H9 (cell line): ENCODE data around the gene HIF1A. TPM values are rescaled to one million over a fixed set of nuclear protein-coding genes. Genes with fewer than 3 reads are reported as not detected.

ENCODE experiments used
- DNase-seq: peaks from one replicate; pipeline ENCODE4 v3.0.0-alpha.2; 2017
- H2AFZ ChIP-seq: one replicate; pipeline ENCODE4 v1.6.1; 2013; ENCODE audit warnings: mild to moderate bottlenecking, low read length, control low read depth, moderate library complexity
- H2AK5ac ChIP-seq: 2 replicates; pipeline ENCODE4 v1.6.1; 2013; ENCODE audit warnings: low read length, control low read depth, mixed read lengths; ENCODE audit not compliant: insufficient read length
- H2BK120ac ChIP-seq: one replicate; pipeline ENCODE4 v1.6.1; 2013; ENCODE audit warnings: low read depth, mild to moderate bottlenecking, low read length, control low read depth, inconsistent platforms; ENCODE audit not compliant: poor library complexity, severe bottlenecking
- H2BK12ac ChIP-seq: 2 replicates; pipeline ENCODE4 v1.6.1; 2013; ENCODE audit warnings: low read length, control low read depth, mixed read lengths, low read depth; ENCODE audit not compliant: insufficient read length
- H2BK15ac ChIP-seq: 2 replicates; pipeline ENCODE4 v1.6.1; 2013; ENCODE audit warnings: low read depth, low read length, control low read depth
- H2BK20ac ChIP-seq: one replicate; pipeline ENCODE4 v1.6.1; 2013; ENCODE audit warnings: low read depth, mild to moderate bottlenecking, low read length, control low read depth, inconsistent platforms; ENCODE audit not compliant: poor library complexity, severe bottlenecking
- H2BK5ac ChIP-seq: 2 replicates; pipeline ENCODE4 v1.6.1; 2013; ENCODE audit warnings: low read length, control low read depth, mixed read lengths; ENCODE audit not compliant: insufficient read length
- H3K14ac ChIP-seq: 2 replicates; pipeline ENCODE4 v1.6.1; 2013; ENCODE audit warnings: low read length, control low read depth; ENCODE audit not compliant: insufficient read depth
- H3K18ac ChIP-seq: 2 replicates; pipeline ENCODE4 v1.6.1; 2013; ENCODE audit warnings: low read depth, mild to moderate bottlenecking, mixed read lengths, low read length, control low read depth; ENCODE audit not compliant: insufficient read length
- H3K23ac ChIP-seq: 2 replicates; pipeline ENCODE4 v1.6.1; 2013; ENCODE audit warnings: low read length, control low read depth, mixed read lengths, low read depth; ENCODE audit not compliant: insufficient read length
- H3K23me2 ChIP-seq: 2 replicates; pipeline ENCODE4 v1.6.1; 2013; ENCODE audit warnings: low read depth, mild to moderate bottlenecking, mixed read lengths, low read length, control low read depth; ENCODE audit not compliant: insufficient read length, poor library complexity, severe bottlenecking
- H3K27ac ChIP-seq: 2 replicates; pipeline ENCODE4 v1.5.1; 2013; ENCODE audit warnings: low read length, control low read depth, mixed read lengths, low read depth; ENCODE audit not compliant: insufficient read length
- H3K27me3 ChIP-seq: 2 replicates; pipeline ENCODE4 v1.6.1; 2013; ENCODE audit warnings: low read length, control low read depth, inconsistent platforms; ENCODE audit not compliant: insufficient read depth
- H3K4ac ChIP-seq: 2 replicates; pipeline ENCODE4 v1.6.1; 2013; ENCODE audit warnings: low read depth, mild to moderate bottlenecking, control low read depth, inconsistent platforms, low read length, moderate library complexity
- H3K4me1 ChIP-seq: 2 replicates; pipeline ENCODE4 v1.6.1; 2013; ENCODE audit warnings: low read length, control low read depth, inconsistent platforms; ENCODE audit not compliant: insufficient read depth
- H3K4me2 ChIP-seq: 2 replicates; pipeline ENCODE4 v1.6.1; 2013; ENCODE audit warnings: low read length, control low read depth, mixed read lengths; ENCODE audit not compliant: insufficient read length, insufficient read depth
- H3K56ac ChIP-seq: 2 replicates; pipeline ENCODE4 v1.6.1; 2013; ENCODE audit warnings: low read depth, mild to moderate bottlenecking, mixed read lengths, low read length, control low read depth; ENCODE audit not compliant: insufficient read length
- H3K79me1 ChIP-seq: 2 replicates; pipeline ENCODE4 v1.6.1; 2013; ENCODE audit warnings: low read depth, mild to moderate bottlenecking, moderate library complexity, low read length, control low read depth, inconsistent platforms; ENCODE audit not compliant: insufficient read depth, poor library complexity, severe bottlenecking
- H3K79me2 ChIP-seq: 2 replicates; pipeline ENCODE4 v1.6.1; 2013; ENCODE audit warnings: low read length, control low read depth, inconsistent platforms; ENCODE audit not compliant: insufficient read depth
- H3K9ac ChIP-seq: 2 replicates; pipeline ENCODE4 v1.6.1; 2013; ENCODE audit warnings: low read length, control low read depth, mixed read lengths; ENCODE audit not compliant: insufficient read length; ENCODE audit errors: extremely low read depth
- H3K9me3 ChIP-seq: one replicate; pipeline ENCODE4 v1.6.1; 2013; ENCODE audit warnings: low read depth, low read length, inconsistent platforms; ENCODE audit not compliant: control insufficient read depth
- H3T11ph ChIP-seq: one replicate; pipeline ENCODE4 v1.6.1; 2013; ENCODE audit warnings: mild to moderate bottlenecking, low read length, control low read depth, inconsistent platforms
- H4K20me1 ChIP-seq: one replicate; pipeline ENCODE4 v1.6.1; 2013; ENCODE audit not compliant: control insufficient read depth, insufficient read length, insufficient read depth
- H4K5ac ChIP-seq: 2 replicates; pipeline ENCODE4 v1.6.1; 2013; ENCODE audit warnings: low read depth, mild to moderate bottlenecking, mixed read lengths, low read length, control low read depth; ENCODE audit not compliant: insufficient read length
- H4K8ac ChIP-seq: replicated peaks from 2 replicates; pipeline ENCODE4 v1.6.1; 2013; ENCODE audit warnings: low read length, control low read depth, mixed read lengths, low read depth; ENCODE audit not compliant: insufficient read length
- H4K91ac ChIP-seq: 2 replicates; pipeline ENCODE4 v1.6.1; 2013; ENCODE audit warnings: low read depth, mild to moderate bottlenecking, moderate library complexity, mixed read lengths, low read length, control low read depth; ENCODE audit not compliant: insufficient read length
- H3K27ac Mint-ChIP-seq, 3 experiments: 2 replicates in 2 of 3; 3 replicates in 1 of 3; pipeline ENCODE4 v1.8.0; 2020 to 2021; ENCODE audit warnings: mixed read lengths in 3 of 3, mild to moderate bottlenecking in 1 of 3, moderate library complexity in 1 of 3
- H3K27me3 Mint-ChIP-seq: 2 replicates; pipeline ENCODE4 v1.8.0; 2021; ENCODE audit warnings: low read depth, mild to moderate bottlenecking, moderate library complexity, mixed read lengths
- H3K36me3 Mint-ChIP-seq, 3 experiments: 2 replicates in 2 of 3; 3 replicates in 1 of 3; pipeline ENCODE4 v1.8.0; 2020 to 2021; ENCODE audit warnings: low read depth in 3 of 3, mixed read lengths in 3 of 3; ENCODE audit not compliant: insufficient read depth in 1 of 3
- H3K4me1 Mint-ChIP-seq, 2 experiments: 2 replicates each; pipeline ENCODE4 v1.8.0; 2020; ENCODE audit warnings: mixed read lengths in 2 of 2
- H3K4me3 Mint-ChIP-seq, 2 experiments: 2 replicates in 1 of 2; 3 replicates in 1 of 2; pipeline ENCODE4 v1.8.0; 2020 to 2021; ENCODE audit warnings: mild to moderate bottlenecking in 2 of 2, mixed read lengths in 2 of 2, moderate library complexity in 1 of 2
- H3K9me3 Mint-ChIP-seq, 2 experiments: 2 replicates in 1 of 2; 3 replicates in 1 of 2; pipeline ENCODE4 v1.8.0; 2020; ENCODE audit warnings: mild to moderate bottlenecking in 2 of 2, mixed read lengths in 2 of 2, moderate library complexity in 1 of 2
- CTCF ChIP-seq: fragments of 200-600 bp; sonication (generic); conservative IDR thresholded peaks from 3 replicates; pipeline ENCODE4 v1.8.0; 2021; ENCODE audit warnings: antibody characterized with exemption, mild to moderate bottlenecking
- WGBS: extraction: QIAGEN DNeasy Blood & Tissue Kit; methylation state at CpG from one replicate; pipeline ENCODE4 v1.1.7; 2013; ENCODE audit warnings: missing lambda C conversion rate, low lambda C conversion rate, mixed read lengths; ENCODE audit not compliant: insufficient read length; ENCODE audit errors: extremely low coverage; 5-methylcytosine and 5-hydroxymethylcytosine counted together
- total RNA-seq: library from RNA; stranded (reverse); gene quantifications from 2 replicates; pipeline ENCODE4 v1.2.1, GENCODE V29; 2021

Gene HIF1A
- total RNA-seq, 1 experiment from 2014 or later, result 154 TPM

- Mint-ChIP-seq H3K4me1 (peaks cover 55 to 63% of the 10 kb centered on the region in 2 experiments), H3K27ac (peak overlapping the region in 2 of 3 experiments; percentile 25 to 40; a peak in 4 of 7 replicates), H3K9me3 (no peaks in the 10 kb centered on the region), H3K36me3 (peaks cover 0 to 2% (median 0%) of the 10 kb centered on the region in 3 experiments; a peak in 2 of 7 replicates), H3K4me3 (peak overlapping the region in 1 of 2 experiments; percentile 5; a peak in 1 of 5 replicates), H3K27me3 (no peaks in the 10 kb centered on the region)
- no peak overlapping the region for H3T11ph ChIP-seq
- H3K4ac ChIP-seq, result no peak overlapping the region
- H3K18ac ChIP-seq, result no peak overlapping the region
- H2AK5ac ChIP-seq, result no peak overlapping the region
- H2AFZ ChIP-seq, result no peak overlapping the region
- no peaks in the 10 kb centered on the region for H3K79me1 ChIP-seq
- H3K14ac ChIP-seq, result no peak overlapping the region
- no peak overlapping the region for H2BK120ac ChIP-seq
- no peaks in the 10 kb centered on the region for H3K27me3 ChIP-seq
- no CpG with 5 or more reads among the region's 1 CpG for WGBS
- no peak overlapping the region for H2BK12ac ChIP-seq
- H3K9ac ChIP-seq, result no peak overlapping the region
- no peaks in the 10 kb centered on the region for H3K9me3 ChIP-seq
- H3K23me2 ChIP-seq, result no peaks in the 10 kb centered on the region
- H3K4me2 ChIP-seq, result no peak overlapping the region
- H2BK20ac ChIP-seq, result no peak overlapping the region
- no peaks in the 10 kb centered on the region for H4K20me1 ChIP-seq
- H2BK5ac ChIP-seq, result no peak overlapping the region
- H3K23ac ChIP-seq, result no peak overlapping the region
- H4K5ac ChIP-seq, result no peak overlapping the region
- DNase-seq, result no peak
- no peak overlapping the region for H4K8ac ChIP-seq
- no peak overlapping the region for H3K27ac ChIP-seq
- H3K79me2 ChIP-seq, result peaks cover 67% of the 10 kb centered on the region
- H2BK15ac ChIP-seq, result no peak overlapping the region
- no peak for TF ChIP-seq CTCF
- H4K91ac ChIP-seq, result no peak overlapping the region
- H3K4me1 ChIP-seq, result peaks cover 6% of the 10 kb centered on the region; the same call in 1 of the 2 replicates
- no peak overlapping the region for H3K56ac ChIP-seq
These were observed 16.8 kb downstream of the HIF1A start for GRCh38 chr14:61712137-61712536.
